ENCODE measurements around the gene DTX3L. TPM values are rescaled to one million over a fixed set of nuclear protein-coding genes. Genes with fewer than 3 reads are reported as not detected.

DTX3L gene
- polyA plus RNA-seq, 1 donor, result 7.1 TPM

DNA sequence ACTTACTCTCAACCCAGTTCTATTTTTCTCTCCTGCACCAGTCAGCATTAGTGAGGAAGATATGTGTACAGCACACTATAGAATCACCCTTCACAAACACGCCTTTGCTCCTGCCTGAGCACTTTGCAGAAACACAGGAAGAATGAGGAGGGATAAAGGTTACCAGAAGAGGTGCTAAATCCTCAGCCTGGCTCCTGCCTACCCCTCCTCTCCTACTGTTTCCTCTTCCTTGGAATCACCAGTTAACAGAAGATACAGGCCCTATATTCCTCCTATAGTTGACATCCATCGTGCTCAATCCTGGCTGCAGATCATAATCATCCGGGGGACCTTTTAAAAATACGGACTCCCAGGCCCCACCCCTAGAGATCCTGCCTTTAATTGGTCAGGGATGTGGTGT lies 42.2 kb downstream of the DTX3L start:
- DNase-seq (ENCODE audit: low read depth), result no peak

DNA sequence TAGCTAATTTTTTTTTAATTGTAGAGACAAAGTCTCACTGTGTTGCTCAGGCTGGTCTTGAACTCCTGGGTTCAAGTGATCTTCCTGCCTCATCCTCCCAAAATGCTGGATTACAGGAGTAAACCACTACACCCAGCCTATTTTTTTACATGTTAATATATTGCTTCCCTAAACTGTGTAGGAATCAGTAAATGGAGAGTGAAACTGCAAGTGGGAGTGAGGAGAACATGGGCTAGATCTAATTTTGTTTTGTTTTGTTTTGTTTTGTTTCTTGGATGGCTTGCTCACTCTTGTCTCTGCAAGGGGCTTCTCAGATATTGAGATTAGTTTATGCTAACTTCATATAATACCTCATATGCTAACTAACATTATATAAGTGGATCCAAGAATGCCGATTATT lies 44.8 kb downstream of the DTX3L start:
- DNase-seq (ENCODE audit: low read depth), result no peak

DNA sequence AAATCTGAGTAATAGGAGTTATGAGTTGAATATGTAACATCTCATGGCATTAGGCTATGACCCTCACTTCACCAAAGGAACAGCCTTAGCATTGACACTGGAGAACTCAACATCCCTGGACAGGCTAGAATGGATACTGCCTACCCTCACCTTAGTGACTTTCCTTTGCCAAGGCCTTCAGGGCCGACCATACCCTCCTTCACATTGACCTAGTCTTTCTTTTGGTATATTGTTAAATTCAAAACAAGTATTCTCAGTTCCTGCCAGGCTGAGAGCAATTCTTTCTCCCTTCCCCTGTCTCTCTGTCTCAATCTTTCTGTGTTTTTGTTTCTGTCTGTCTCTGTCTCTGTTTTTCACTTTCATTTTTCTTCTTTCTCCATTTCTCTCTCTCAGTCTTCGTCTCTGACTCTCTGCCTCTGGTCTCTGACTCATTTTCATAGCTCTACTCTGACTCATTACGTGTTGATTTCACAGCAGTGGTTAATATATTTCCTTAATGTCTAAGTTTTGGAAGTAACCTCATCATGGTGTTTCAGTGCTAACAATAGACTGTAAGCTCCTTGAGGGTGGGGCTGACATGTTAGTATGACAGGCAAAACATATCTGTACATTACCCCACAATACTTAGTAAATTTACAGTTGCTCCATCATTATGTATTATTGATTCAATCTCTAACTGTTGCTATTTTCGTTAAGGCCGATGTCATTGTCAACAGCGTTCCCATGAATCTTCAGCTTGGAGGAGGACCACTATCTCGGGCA lies 45.8 kb downstream of the DTX3L start:
- DNase-seq (ENCODE audit: low read depth), result no peak

DNA sequence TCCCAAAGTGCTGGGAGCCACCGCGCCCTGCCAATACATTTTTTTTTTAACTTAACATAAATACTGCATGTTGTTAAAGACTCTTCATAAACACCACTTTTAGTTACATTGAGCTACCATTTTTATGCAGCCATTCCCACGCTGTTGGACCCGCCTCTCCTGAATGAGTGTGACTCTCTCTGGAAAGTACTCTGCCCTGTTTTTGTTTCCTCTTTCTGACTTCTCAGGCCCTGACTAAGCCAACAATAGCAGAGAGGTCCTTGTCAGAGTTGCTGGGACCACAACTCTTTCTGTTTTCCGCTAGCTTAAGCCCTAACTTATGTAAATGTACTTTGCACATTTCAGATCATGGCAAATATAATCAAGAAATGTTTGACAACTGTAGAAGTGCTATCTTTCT lies 48.6 kb downstream of the DTX3L start:
- no peak for DNase-seq (ENCODE audit: low read depth)

DNA sequence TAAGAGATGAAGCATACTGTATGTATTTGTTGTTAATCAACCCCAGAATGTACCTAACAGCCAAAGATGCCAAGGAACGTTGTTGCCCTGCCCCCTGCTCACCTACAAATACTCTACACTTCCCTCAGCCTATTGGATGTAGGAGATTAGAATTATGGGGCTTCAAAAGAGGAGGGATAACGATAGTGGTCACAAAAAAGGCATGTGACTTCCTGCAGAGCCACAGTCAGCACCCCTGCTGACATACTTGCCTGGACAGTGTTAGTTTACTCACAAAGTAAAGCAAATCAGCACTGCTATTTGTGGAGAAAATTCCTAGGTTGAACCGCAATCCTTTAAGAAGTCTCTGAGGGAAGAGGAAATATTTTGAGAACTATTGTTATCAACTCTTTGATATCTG lies 51.2 kb downstream of the DTX3L start:
- DNase-seq (ENCODE audit: low read depth), result no peak

DNA sequence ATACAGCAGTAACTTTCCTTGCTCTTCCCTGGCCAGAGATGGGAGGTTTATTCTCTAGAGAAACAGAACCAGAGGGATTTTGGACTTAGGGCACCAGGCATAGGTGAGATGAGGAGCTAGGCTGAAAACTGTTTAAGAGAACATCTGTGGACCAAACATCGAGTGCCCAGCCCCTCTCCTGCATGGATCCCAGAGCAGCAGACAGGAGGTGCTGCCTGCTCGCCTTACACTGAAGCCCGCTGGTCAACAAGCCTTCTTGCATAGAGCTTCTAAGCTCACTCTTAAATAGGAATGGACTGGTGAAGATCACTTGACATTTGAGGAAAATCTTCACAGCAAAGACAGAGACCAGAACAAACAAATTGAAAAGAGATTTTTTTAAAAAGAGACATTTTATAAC lies 54.5 kb downstream of the DTX3L start:
- no peak for DNase-seq (ENCODE audit: low read depth)

DNA sequence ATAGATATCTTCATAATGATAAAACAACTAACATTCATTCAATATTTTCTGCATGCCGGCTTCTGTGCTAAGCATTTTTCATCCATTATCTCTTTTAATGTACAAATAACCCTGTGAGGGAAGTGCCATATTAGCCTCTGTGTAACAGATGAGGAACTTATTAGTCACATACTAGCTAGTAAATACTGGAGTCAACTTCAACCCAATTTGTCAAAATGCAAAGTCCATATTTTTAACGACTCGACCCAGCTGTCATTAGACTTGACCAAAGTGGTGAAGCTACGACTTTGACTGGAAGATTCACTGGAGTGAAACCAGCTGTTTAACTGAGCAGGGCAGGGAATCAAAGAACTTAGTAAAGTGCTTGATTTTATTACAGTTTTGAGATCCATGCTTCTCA lies 54.9 kb downstream of the DTX3L start:
- no peak for DNase-seq (ENCODE audit: low read depth)

DNA sequence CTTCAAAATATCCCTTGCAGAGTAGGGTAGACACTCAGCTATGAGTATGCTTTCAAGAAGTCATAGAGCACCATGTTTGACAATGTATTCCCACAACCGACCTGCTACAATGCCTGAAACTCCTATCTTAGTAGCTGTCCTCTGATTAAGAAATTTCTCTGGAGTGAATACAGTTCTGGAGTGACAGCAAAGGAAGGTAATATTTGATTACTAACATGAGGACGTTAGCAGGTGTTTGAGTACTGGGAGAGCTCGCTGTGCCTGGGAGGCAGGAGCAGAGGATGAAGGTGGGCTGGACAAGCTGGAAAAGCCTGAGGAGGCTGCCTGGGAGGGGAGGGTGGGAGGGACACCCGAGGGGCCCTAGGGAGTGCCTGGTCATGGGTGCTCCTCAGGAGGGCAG lies 56.3 kb downstream of the DTX3L start:
- DNase-seq (ENCODE audit: low read depth), result no peak

DNA sequence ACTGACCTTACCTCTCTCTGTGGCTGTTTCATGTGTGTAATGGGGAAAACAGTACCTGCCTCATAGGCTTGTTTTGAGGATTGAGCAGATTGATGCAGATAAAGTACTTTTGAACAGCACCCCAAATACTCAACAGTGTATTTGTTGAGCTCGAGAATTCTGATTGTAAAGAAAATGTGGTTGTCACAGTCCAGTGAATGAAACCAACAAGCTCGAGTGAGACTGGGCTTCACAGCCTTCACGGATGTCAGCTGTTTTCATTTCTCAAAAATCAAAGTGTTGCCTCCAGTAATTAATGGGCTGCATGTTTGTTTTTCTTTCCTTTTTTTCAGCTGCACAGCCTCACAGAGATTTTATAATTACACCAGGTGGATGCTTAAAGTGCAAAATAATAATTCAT lies 57.0 kb downstream of the DTX3L start:
- no peak for DNase-seq (ENCODE audit: low read depth)

DNA sequence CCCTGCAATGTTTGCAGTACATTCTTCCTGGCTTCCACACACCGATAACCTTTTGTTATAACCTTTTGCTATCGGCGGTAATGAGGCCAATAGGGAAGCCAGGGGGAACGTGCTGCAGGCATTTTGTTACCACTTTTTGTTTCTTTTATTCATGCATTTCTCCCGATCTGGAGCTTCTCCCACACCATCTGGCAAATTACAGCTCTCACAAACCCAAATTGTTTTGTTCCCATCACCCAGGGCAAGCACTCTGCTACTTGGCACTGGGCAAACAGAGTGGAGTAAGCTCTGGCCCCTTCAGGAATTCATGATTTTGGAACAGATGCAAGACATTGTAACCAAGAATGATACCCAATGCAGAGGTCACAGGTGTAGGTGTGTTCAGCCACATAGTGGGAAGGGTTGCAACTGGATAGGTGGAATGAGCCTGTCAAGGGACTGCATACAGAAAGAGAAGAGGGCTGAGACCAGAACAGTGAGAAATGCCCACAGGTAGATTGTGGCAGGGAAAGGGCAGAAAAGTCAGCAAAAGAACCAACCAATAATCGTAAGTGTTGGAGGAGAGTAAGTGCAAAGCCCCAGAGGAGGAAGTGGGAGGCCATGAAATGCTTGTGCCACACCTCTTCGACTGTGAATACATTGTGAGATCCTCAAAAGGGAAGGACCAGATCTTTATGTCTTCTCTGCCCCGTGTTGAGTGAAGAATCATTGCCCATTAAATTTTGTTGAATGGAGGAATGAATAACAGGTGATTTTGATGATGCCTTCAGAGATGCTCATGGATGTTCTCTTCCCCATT lies 59.1 kb downstream of the DTX3L start:
- DNase-seq (ENCODE audit: low read depth), result no peak

Other genes with a start within 250 kb of the DTX3L start
- 0.25 TPM for gene CSTA, start 239.1 kb upstream of the DTX3L start, polyA plus RNA-seq (ENCODE audit: insufficient read length)
- 28.7 TPM for gene MIX23, start 181.1 kb upstream of the DTX3L start, polyA plus RNA-seq (ENCODE audit: insufficient read length)
- 35.6 TPM for gene FAM162A, start 180.2 kb upstream of the DTX3L start, polyA plus RNA-seq (ENCODE audit: insufficient read length)
- 3.9 TPM for gene WDR5B, start 148.3 kb upstream of the DTX3L start, polyA plus RNA-seq (ENCODE audit: insufficient read length)
- 49.2 TPM for gene KPNA1, start 49.4 kb upstream of the DTX3L start, polyA plus RNA-seq (ENCODE audit: insufficient read length)
- gene PARP9, start within 50 bp of the DTX3L start, polyA plus RNA-seq (ENCODE audit: insufficient read length), result 18.4 TPM
- 5.9 TPM for gene PARP15, start 13.3 kb downstream of the DTX3L start, polyA plus RNA-seq (ENCODE audit: insufficient read length)
- gene PARP14, start 116.5 kb downstream of the DTX3L start, polyA plus RNA-seq (ENCODE audit: insufficient read length), result 7.8 TPM
- gene HSPBAP1, start 229.5 kb downstream of the DTX3L start, polyA plus RNA-seq (ENCODE audit: insufficient read length), result 6.8 TPM
- 4.2 TPM for gene SLC49A4, start 230.7 kb downstream of the DTX3L start, polyA plus RNA-seq (ENCODE audit: insufficient read length)

All from forelimb muscle (tissue), 1 donor.